Adrenal gland (tissue), 5 donors: ENCODE measurements around the gene PCDHGA2.

Experiments
- POLR2A ChIP-seq, 2 donors: fragments of 450-650 bp; IDR thresholded peaks; one replicate each; pipeline ENCODE4 v1.6.1; 2017; ENCODE audit warnings: antibody characterized with exemption in 2 of 2, mild to moderate bottlenecking in 2 of 2, moderate library complexity in 1 of 2
- TF ChIP-seq, protein P1 (sequence below), 6 experiments: fragments of 450-650 bp in 4 of 6; fragments of 200-600 bp in 2 of 6; sonication (generic) in 1 of 6; IDR thresholded peaks; 1 replicate in 5 of 6; 2 replicates in 1 of 6; pipeline versions ENCODE4 v1.5.1 to v1.8.0; 2016 to 2021; ENCODE audit warnings: antibody characterized with exemption in 6 of 6, mild to moderate bottlenecking in 2 of 6, moderate library complexity in 1 of 6
- donor health status: DM: no; HTN: no; CAD: no.

DNA sequence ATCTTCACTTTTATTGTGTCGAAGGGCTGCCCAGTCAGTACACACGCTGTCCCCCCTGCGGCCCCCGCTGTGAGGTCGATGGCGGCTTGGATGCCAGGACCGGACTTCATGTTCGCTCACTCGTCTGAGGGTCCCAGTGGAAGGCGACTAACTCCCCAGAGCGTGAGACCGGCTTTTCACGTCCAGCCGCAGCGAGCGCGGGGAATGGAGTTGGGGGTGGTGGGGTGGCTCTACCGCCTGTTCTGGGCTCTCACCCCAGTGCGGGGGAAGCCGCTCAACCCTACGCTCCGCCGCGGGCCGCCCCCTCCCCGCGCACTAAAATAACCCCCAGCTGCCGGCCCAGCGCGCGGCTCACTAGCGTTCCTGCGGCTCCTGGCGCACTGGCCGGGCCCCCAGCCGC is 34.8 kb upstream of the PCDHGA2 start, which contains the start of gene SLC25A2:
- TF ChIP-seq, protein P1, sequence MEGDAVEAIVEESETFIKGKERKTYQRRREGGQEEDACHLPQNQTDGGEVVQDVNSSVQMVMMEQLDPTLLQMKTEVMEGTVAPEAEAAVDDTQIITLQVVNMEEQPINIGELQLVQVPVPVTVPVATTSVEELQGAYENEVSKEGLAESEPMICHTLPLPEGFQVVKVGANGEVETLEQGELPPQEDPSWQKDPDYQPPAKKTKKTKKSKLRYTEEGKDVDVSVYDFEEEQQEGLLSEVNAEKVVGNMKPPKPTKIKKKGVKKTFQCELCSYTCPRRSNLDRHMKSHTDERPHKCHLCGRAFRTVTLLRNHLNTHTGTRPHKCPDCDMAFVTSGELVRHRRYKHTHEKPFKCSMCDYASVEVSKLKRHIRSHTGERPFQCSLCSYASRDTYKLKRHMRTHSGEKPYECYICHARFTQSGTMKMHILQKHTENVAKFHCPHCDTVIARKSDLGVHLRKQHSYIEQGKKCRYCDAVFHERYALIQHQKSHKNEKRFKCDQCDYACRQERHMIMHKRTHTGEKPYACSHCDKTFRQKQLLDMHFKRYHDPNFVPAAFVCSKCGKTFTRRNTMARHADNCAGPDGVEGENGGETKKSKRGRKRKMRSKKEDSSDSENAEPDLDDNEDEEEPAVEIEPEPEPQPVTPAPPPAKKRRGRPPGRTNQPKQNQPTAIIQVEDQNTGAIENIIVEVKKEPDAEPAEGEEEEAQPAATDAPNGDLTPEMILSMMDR (IDR thresholded peaks at IDR 0.05): no peak
- TF ChIP-seq POLR2A (IDR thresholded peaks at IDR 0.05): no peak
